ENCODE data around the gene GAS2L3.

Gene GAS2L3

GRCh38 chr12:100573292-100574186 is at the start of gene GAS2L3:
Gene GAS2L3, plus strand, starts transcription at chr12:100573684. Its CDS starts 21,221 bp downstream, at chr12:100594905.
- Histone ChIP-seq H3K27ac (no peak within 1 kb of the TSS), H3K9me3 (ENCODE audit: low read depth, low read length) (no peaks in the 10 kb centered on the region), H3K4me3 (peak within 1 kb of the TSS; percentile 93), H3K9ac (ENCODE audit: insufficient read length) (peak within 1 kb of the TSS; percentile 73), H3K36me3 (ENCODE audit: insufficient read depth, low read length) (no peaks in the 10 kb centered on the region)
- no peak for DNase-seq (ENCODE audit: low read depth, low spot score)
- TF ChIP-seq FOXP2 (optimal IDR thresholded peaks at IDR 0.05; ENCODE audit: control extremely low read depth, extremely low read length, insufficient read depth) (no peak), POLR2AphosphoS5 (IDR thresholded peaks at IDR 0.05; ENCODE audit: borderline replicate concordance, low read depth, low read length) (peak; percentile 76), EZH2 (IDR thresholded peaks at IDR 0.05) (no peak)

GRCh38 chr12:100528034-100528433 is 45.5 kb upstream of the GAS2L3 start:
- no peaks in the 10 kb centered on the region for H3K36me3 ChIP-seq (ENCODE audit: insufficient read depth, low read length)
- no peak overlapping the region for H3K4me3 ChIP-seq
- no peak for TF ChIP-seq EZH2 (IDR thresholded peaks at IDR 0.05)
- no peak for TF ChIP-seq FOXP2 (optimal IDR thresholded peaks at IDR 0.05; ENCODE audit: control extremely low read depth, extremely low read length, insufficient read depth)
- no peak for TF ChIP-seq POLR2AphosphoS5 (IDR thresholded peaks at IDR 0.05; ENCODE audit: borderline replicate concordance, low read depth, low read length)
- no peak for DNase-seq (ENCODE audit: low read depth, low spot score)
- no peak overlapping the region for H3K27ac ChIP-seq
- H3K9ac ChIP-seq (ENCODE audit: insufficient read length), result no peak overlapping the region
- H3K9me3 ChIP-seq (ENCODE audit: low read depth, low read length), result no peaks in the 10 kb centered on the region

- Histone ChIP-seq H3K9me3 (ENCODE audit: low read depth, low read length) (no peaks in the 10 kb centered on the region), H3K9ac (ENCODE audit: insufficient read length) (no peak overlapping the region), H3K36me3 (ENCODE audit: insufficient read depth, low read length) (no peaks in the 10 kb centered on the region), H3K27ac (no peak overlapping the region), H3K4me3 (no peak overlapping the region)
- no peak for TF ChIP-seq POLR2AphosphoS5 (IDR thresholded peaks at IDR 0.05; ENCODE audit: borderline replicate concordance, low read depth, low read length)
- TF ChIP-seq EZH2 (IDR thresholded peaks at IDR 0.05), result no peak
- no peak for TF ChIP-seq FOXP2 (optimal IDR thresholded peaks at IDR 0.05; ENCODE audit: control extremely low read depth, extremely low read length, insufficient read depth)
- DNase-seq (ENCODE audit: low read depth, low spot score), result no peak
These were observed 44.9 kb upstream of the GAS2L3 start for GRCh38 chr12:100528471-100529127.

DNA sequence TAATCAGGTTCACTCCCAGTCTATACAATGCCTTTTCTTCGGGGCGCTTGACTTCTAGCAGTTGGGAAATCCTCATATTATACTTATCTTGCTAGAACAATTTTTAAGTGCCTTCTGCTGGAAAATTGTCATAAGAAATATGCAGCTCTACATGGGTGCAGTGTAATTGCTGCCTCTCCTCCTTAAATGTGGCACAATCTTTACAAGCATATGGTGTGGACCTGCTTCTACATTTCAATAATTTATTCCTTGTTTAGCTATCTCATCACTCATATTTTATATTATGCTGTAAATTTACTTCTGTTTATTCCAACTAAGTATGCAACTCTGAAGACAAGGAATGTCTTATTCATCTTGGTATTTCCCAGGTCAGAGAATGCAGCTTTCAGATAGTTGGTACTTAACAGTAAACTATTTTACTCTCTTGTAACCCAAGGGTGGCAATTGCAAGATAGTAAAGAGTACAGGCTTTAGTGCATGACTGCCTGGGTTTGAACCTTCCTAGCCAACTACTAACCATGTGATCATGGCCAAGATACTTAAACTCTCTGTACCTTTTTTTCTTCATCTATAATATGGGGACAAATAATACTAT is 43.6 kb upstream of the GAS2L3 start:
- H3K36me3 ChIP-seq (ENCODE audit: insufficient read depth, low read length), result no peaks in the 10 kb centered on the region
- TF ChIP-seq POLR2AphosphoS5 (IDR thresholded peaks at IDR 0.05; ENCODE audit: borderline replicate concordance, low read depth, low read length) (no peak), EZH2 (IDR thresholded peaks at IDR 0.05) (no peak), FOXP2 (optimal IDR thresholded peaks at IDR 0.05; ENCODE audit: control extremely low read depth, extremely low read length, insufficient read depth) (no peak)
- no peak overlapping the region for H3K4me3 ChIP-seq
- no peak for DNase-seq (ENCODE audit: low read depth, low spot score)
- no peak overlapping the region for H3K9ac ChIP-seq (ENCODE audit: insufficient read length)
- H3K9me3 ChIP-seq (ENCODE audit: low read depth, low read length), result no peaks in the 10 kb centered on the region
- H3K27ac ChIP-seq, result no peak overlapping the region

DNA sequence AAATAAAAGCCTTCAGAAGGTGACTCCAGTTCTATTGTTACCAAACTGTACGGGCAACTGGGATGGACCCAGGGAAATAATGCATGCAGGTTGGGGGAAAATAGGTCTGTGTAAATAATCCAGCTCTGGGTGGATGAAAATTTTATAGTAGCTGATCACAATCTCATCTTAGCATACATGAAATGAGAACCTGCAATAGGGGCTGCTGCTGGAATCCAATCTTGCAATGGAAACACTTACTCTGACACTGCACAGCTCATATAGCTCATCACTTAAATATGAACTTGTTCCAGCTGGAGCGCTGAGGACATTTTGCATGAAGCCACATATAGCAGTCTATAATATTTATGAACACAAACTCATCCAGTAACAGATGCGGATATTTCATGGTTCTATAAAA is 40.1 kb upstream of the GAS2L3 start:
- no peak for DNase-seq (ENCODE audit: low read depth, low spot score)
- Histone ChIP-seq H3K36me3 (ENCODE audit: insufficient read depth, low read length) (no peaks in the 10 kb centered on the region), H3K9me3 (ENCODE audit: low read depth, low read length) (no peaks in the 10 kb centered on the region), H3K9ac (ENCODE audit: insufficient read length) (no peak overlapping the region), H3K27ac (no peak overlapping the region), H3K4me3 (no peak overlapping the region)
- TF ChIP-seq EZH2 (IDR thresholded peaks at IDR 0.05) (no peak), POLR2AphosphoS5 (IDR thresholded peaks at IDR 0.05; ENCODE audit: borderline replicate concordance, low read depth, low read length) (no peak), FOXP2 (optimal IDR thresholded peaks at IDR 0.05; ENCODE audit: control extremely low read depth, extremely low read length, insufficient read depth) (no peak)

DNA sequence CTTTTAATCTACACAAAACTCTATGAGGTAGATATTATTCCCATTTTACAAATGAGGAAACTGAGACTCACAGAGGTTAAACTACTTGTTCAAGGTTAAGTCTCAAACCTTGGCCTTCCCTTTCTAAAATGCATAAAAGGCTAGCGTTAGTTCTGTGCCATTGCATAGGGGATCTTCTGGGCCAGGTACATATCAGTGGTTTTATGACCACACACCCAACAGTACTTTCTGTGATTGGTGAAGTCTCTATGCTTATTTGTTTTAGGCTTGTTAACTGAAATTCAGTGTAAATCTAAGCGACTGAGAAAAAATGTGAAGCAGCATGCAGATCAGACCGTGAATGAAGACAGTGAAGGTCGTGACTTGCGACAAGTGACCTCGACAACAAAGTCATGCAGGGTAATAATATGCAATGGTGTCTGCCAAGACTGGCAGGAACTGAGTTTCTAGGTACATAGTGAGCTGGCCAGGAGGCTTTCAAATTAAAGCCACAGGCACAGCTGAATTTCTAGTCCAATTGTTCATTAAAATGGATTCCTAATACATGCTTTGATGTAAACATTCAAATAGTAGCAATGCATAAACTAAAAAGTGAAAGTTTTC is 38.8 kb upstream of the GAS2L3 start:
- Histone ChIP-seq H3K9ac (ENCODE audit: insufficient read length) (no peak overlapping the region), H3K9me3 (ENCODE audit: low read depth, low read length) (no peaks in the 10 kb centered on the region), H3K27ac (no peak overlapping the region), H3K36me3 (ENCODE audit: insufficient read depth, low read length) (no peaks in the 10 kb centered on the region), H3K4me3 (no peak overlapping the region)
- no peak for DNase-seq (ENCODE audit: low read depth, low spot score)
- TF ChIP-seq FOXP2 (optimal IDR thresholded peaks at IDR 0.05; ENCODE audit: control extremely low read depth, extremely low read length, insufficient read depth) (no peak), EZH2 (IDR thresholded peaks at IDR 0.05) (no peak), POLR2AphosphoS5 (IDR thresholded peaks at IDR 0.05; ENCODE audit: borderline replicate concordance, low read depth, low read length) (no peak)

GRCh38 chr12:100539202-100539601 is 34.3 kb upstream of the GAS2L3 start:
- DNase-seq (ENCODE audit: low read depth, low spot score), result no peak
- no peaks in the 10 kb centered on the region for H3K36me3 ChIP-seq (ENCODE audit: insufficient read depth, low read length)
- H3K4me3 ChIP-seq, result no peak overlapping the region
- H3K27ac ChIP-seq, result no peak overlapping the region
- TF ChIP-seq POLR2AphosphoS5 (IDR thresholded peaks at IDR 0.05; ENCODE audit: borderline replicate concordance, low read depth, low read length), result no peak
- no peak for TF ChIP-seq FOXP2 (optimal IDR thresholded peaks at IDR 0.05; ENCODE audit: control extremely low read depth, extremely low read length, insufficient read depth)
- no peak for TF ChIP-seq EZH2 (IDR thresholded peaks at IDR 0.05)
- H3K9me3 ChIP-seq (ENCODE audit: low read depth, low read length), result no peaks in the 10 kb centered on the region
- no peak overlapping the region for H3K9ac ChIP-seq (ENCODE audit: insufficient read length)

DNA sequence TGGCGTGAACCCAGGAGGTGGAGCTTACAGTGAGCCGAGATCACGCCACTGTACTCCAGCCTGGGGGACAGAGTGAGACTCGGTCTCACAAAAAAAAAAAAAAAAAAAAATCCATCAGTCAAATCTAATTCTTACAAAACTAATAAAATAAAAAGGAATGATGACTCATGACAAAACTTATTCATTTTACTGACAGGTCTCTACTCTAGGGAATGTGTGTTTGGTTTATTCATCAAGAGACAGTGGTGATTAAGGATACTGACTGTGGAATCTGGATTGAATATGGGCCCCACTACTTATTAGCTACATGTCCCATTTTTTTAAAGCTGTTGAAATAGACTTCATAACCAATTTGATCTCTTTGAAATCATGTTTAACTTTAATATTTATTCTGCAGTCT is 29.3 kb upstream of the GAS2L3 start:
- no peak for DNase-seq (ENCODE audit: low read depth, low spot score)
- Histone ChIP-seq H3K9ac (ENCODE audit: insufficient read length) (no peak overlapping the region), H3K4me3 (no peak overlapping the region), H3K36me3 (ENCODE audit: insufficient read depth, low read length) (no peaks in the 10 kb centered on the region), H3K27ac (no peak overlapping the region), H3K9me3 (ENCODE audit: low read depth, low read length) (no peaks in the 10 kb centered on the region)
- TF ChIP-seq FOXP2 (optimal IDR thresholded peaks at IDR 0.05; ENCODE audit: control extremely low read depth, extremely low read length, insufficient read depth), result no peak
- no peak for TF ChIP-seq POLR2AphosphoS5 (IDR thresholded peaks at IDR 0.05; ENCODE audit: borderline replicate concordance, low read depth, low read length)
- TF ChIP-seq EZH2 (IDR thresholded peaks at IDR 0.05), result no peak
